Caco-2 (cell line): ENCODE results near the gene ABCC1. TPM values are rescaled to one million over a fixed set of nuclear protein-coding genes. Genes with fewer than 3 reads are reported as not detected.

Source experiments
- BruUV-seq: library from RNA; stranded (reverse); fragments of 400-500 nt; replicated peaks from 2 replicates; lab custom pipeline; 2021; lab: Mats Ljungman, UMichigan
- CTCF ChIA-PET: fragments of 300-600 bp; sonication (Branson Sonifier 250); formaldehyde crosslinking; loops from one replicate; lab custom pipeline; 2022; ENCODE audit warnings: antibody characterized with exemption; lab: Charles Lee
- POLR2A ChIA-PET: fragments of 300-600 bp; sonication (Branson Sonifier 250); formaldehyde crosslinking; loops from one replicate; lab custom pipeline; 2022; ENCODE audit warnings: antibody characterized with exemption; lab: Charles Lee
- DNase-seq, 2 experiments: peaks; one replicate each; pipeline versions ENCODE4 v3.0.0 to v3.0.0-alpha.2; 2020 to 2022
- H3K27me3 ChIP-seq: replicated peaks from 2 replicates; pipeline ENCODE4 v1.6.0; 2011; ENCODE audit warnings: low read length; ENCODE audit not compliant: control insufficient read depth, insufficient read depth
- H3K36me3 ChIP-seq: 2 replicates; pipeline ENCODE4 v1.5.1; 2011; ENCODE audit warnings: low read length; ENCODE audit not compliant: control insufficient read depth, insufficient read depth
- H3K4me1 ChIP-seq: fragments of 250-450 bp; sonication (Bioruptor Pico); 2 replicates; pipeline ENCODE4 v1.5.1; 2020; ENCODE audit warnings: mild to moderate bottlenecking
- H3K4me3 ChIP-seq: 2 replicates; pipeline ENCODE4 v1.5.1; 2011; ENCODE audit warnings: low read depth, mild to moderate bottlenecking, control low read depth, low read length
- H3K9me3 ChIP-seq: fragments of 250-450 bp; sonication (Bioruptor Pico); 2 replicates; pipeline ENCODE4 v1.5.1; 2020; ENCODE audit warnings: mild to moderate bottlenecking, moderate library complexity
- H3K27ac Mint-ChIP-seq: one replicate; pipeline ENCODE4 v1.8.0; 2022; ENCODE audit warnings: mixed read lengths; ENCODE audit not compliant: unreplicated experiment
- H3K27me3 Mint-ChIP-seq: one replicate; pipeline ENCODE4 v1.8.0; 2022; ENCODE audit warnings: mixed read lengths; ENCODE audit not compliant: insufficient read depth, unreplicated experiment
- H3K36me3 Mint-ChIP-seq: one replicate; pipeline ENCODE4 v1.8.0; 2022; ENCODE audit warnings: mild to moderate bottlenecking, mixed read lengths; ENCODE audit not compliant: insufficient read depth, unreplicated experiment
- H3K4me1 Mint-ChIP-seq: one replicate; pipeline ENCODE4 v1.8.0; 2022; ENCODE audit warnings: low read depth, mixed read lengths; ENCODE audit not compliant: unreplicated experiment
- H3K4me3 Mint-ChIP-seq: one replicate; pipeline ENCODE4 v1.8.0; 2022; ENCODE audit warnings: mild to moderate bottlenecking, moderate library complexity, mixed read lengths; ENCODE audit not compliant: unreplicated experiment
- H3K9me3 Mint-ChIP-seq: one replicate; pipeline ENCODE4 v1.8.0; 2022; ENCODE audit warnings: mixed read lengths; ENCODE audit not compliant: unreplicated experiment
- CTCF ChIP-seq, 2 experiments: fragments of 200-600 bp in 1 of 2; IDR thresholded peaks; 1 replicate in 1 of 2; 2 replicates in 1 of 2; pipeline versions ENCODE4 v1.5.1 to v1.8.0; 2011 to 2022; ENCODE audit warnings: antibody characterized with exemption in 1 of 2, control low read depth in 1 of 2, inconsistent platforms in 1 of 2, low read depth in 1 of 2, low read length in 1 of 2, mild to moderate bottlenecking in 1 of 2, moderate library complexity in 1 of 2; ENCODE audit not compliant: insufficient read depth in 1 of 2, severe bottlenecking in 1 of 2, unreplicated experiment in 1 of 2
- intact Hi-C: fragments of 100-400 bp; cut with micrococcal nuclease; formaldehyde crosslinking; loops from one replicate; pipeline ENCODE4 v1.10.0; 2022; ENCODE audit not compliant: unreplicated experiment
- total RNA-seq: library from RNA; stranded (reverse); gene quantifications from 2 replicates; pipeline ENCODE4 v1.2.3, GENCODE V29; 2022

ABCC1 gene
- total RNA-seq, 1 experiment from 2014 or later = 22.3 TPM

DNA sequence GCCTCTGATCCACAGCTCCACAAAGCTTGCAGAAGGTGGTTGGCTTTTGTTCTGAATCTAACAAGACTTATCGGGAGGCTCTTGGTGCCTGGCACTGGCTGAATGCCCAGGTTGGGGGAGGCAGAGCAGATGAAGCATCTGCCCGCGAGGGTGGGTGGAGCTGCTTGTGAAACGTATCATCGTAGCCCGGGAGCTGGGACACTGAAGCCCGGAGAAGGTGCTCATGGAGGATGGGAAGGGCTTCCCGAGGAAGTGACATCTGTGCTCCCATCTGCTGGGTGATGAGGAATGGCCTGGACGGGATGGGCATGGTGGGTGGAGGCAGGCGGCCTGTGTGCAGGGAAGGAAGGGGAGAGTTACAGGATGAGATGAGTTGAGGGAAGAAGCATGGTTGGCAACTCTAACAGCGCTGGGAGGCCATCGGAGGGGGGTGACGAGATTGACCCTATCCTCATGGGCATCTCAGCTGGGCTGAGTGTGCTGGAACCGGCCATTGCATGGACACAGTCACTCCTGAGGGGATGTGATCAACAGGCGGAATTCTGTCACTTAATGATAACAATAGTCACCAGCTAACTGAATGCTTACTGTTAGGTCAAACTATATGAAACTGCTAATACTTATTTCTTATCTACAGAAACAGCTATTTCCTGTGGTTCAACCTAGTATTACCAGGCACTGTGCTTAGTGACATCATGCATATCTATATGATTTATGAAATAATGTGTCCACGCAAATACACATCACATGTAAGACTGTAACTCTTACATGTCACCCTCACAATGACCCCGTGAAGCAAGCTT, 171.2 kb downstream of the ABCC1 start:
- Mint-ChIP-seq H3K9me3 (peaks cover 9% of the 10 kb centered on the region), H3K27ac (no peak overlapping the region), H3K4me3 (no peak overlapping the region), H3K4me1 (no peaks in the 10 kb centered on the region), H3K36me3 (peaks cover 54% of the 10 kb centered on the region), H3K27me3 (no peaks in the 10 kb centered on the region)
- intact Hi-C loops = no loop called here
- no peaks in the 10 kb centered on the region for H3K9me3 ChIP-seq
- POLR2A ChIA-PET = no interaction called here
- no peaks in the 10 kb centered on the region for H3K36me3 ChIP-seq
- TF ChIP-seq CTCF (IDR thresholded peaks at IDR 0.05; ENCODE audit: insufficient read depth in 1 of 2, low read depth in 1 of 2, low read length in 1 of 2, severe bottlenecking in 1 of 2, unreplicated experiment in 1 of 2) = no peak
- CTCF ChIA-PET = no interaction called here
- no peak overlapping the region for H3K4me3 ChIP-seq
- DNase-seq = no peak
- BruUV-seq = no TSS peak
- H3K4me1 ChIP-seq = no peaks in the 10 kb centered on the region
- H3K27me3 ChIP-seq = no peaks in the 10 kb centered on the region

- Histone ChIP-seq H3K36me3 (no peaks in the 10 kb centered on the region), H3K27me3 (no peaks in the 10 kb centered on the region), H3K4me1 (no peaks in the 10 kb centered on the region), H3K9me3 (no peaks in the 10 kb centered on the region), H3K4me3 (no peak overlapping the region)
- no TSS peak for BruUV-seq
- Mint-ChIP-seq H3K9me3 (peaks cover 9% of the 10 kb centered on the region), H3K27me3 (no peaks in the 10 kb centered on the region), H3K4me3 (no peak overlapping the region), H3K27ac (no peak overlapping the region), H3K4me1 (no peaks in the 10 kb centered on the region), H3K36me3 (peaks cover 48% of the 10 kb centered on the region)
- POLR2A ChIA-PET = no interaction called here
- no peak for TF ChIP-seq CTCF (IDR thresholded peaks at IDR 0.05; ENCODE audit: insufficient read depth in 1 of 2, low read depth in 1 of 2, low read length in 1 of 2, severe bottlenecking in 1 of 2, unreplicated experiment in 1 of 2)
- DNase-seq = no peak
- intact Hi-C loops = no loop called here
- CTCF ChIA-PET = no interaction called here
Measured at GRCh38 chr16:16121185-16121727, 171.8 kb downstream of the ABCC1 start.

- TF ChIP-seq CTCF (IDR thresholded peaks at IDR 0.05; ENCODE audit: insufficient read depth in 1 of 2, low read depth in 1 of 2, low read length in 1 of 2, severe bottlenecking in 1 of 2, unreplicated experiment in 1 of 2) = no peak
- ChIA-PET CTCF (no interaction called here), POLR2A (no interaction called here)
- H3K27ac Mint-ChIP-seq = no peak overlapping the region
- H3K36me3 Mint-ChIP-seq = peaks cover 38% of the 10 kb centered on the region
- BruUV-seq = no TSS peak
- H3K4me1 Mint-ChIP-seq = no peaks in the 10 kb centered on the region
- Histone ChIP-seq H3K36me3 (no peaks in the 10 kb centered on the region), H3K4me1 (no peaks in the 10 kb centered on the region), H3K9me3 (no peaks in the 10 kb centered on the region), H3K27me3 (no peaks in the 10 kb centered on the region), H3K4me3 (no peak overlapping the region)
- intact Hi-C loops = no loop called here
- H3K9me3 Mint-ChIP-seq = peaks cover 9% of the 10 kb centered on the region
- H3K27me3 Mint-ChIP-seq = no peaks in the 10 kb centered on the region
- H3K4me3 Mint-ChIP-seq = no peak overlapping the region
- no peak for DNase-seq
Measured at GRCh38 chr16:16122264-16122663, 172.8 kb downstream of the ABCC1 start.
